ENCODE measurements around the gene SPINK2.

DNA sequence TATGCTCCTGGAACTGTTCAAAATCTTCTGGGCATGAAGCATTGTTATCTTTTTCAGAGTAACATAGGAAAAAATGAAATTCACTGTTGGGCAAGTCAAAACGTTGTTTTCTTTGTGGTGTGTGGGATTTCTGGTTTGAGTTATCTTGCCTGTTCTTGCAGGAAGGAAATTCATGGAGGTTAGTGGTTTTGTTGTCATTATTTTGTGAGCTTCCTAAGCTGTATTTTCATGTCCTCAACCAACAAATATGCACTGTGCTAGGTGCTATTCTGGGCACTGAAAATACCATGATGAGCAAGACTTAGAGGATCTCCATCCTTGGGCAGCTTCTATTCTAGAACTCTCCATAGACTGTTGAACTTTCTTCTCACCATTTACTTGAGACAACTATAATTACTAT is 16.9 kb downstream of the SPINK2 start:
- TF ChIP-seq, protein P1, sequence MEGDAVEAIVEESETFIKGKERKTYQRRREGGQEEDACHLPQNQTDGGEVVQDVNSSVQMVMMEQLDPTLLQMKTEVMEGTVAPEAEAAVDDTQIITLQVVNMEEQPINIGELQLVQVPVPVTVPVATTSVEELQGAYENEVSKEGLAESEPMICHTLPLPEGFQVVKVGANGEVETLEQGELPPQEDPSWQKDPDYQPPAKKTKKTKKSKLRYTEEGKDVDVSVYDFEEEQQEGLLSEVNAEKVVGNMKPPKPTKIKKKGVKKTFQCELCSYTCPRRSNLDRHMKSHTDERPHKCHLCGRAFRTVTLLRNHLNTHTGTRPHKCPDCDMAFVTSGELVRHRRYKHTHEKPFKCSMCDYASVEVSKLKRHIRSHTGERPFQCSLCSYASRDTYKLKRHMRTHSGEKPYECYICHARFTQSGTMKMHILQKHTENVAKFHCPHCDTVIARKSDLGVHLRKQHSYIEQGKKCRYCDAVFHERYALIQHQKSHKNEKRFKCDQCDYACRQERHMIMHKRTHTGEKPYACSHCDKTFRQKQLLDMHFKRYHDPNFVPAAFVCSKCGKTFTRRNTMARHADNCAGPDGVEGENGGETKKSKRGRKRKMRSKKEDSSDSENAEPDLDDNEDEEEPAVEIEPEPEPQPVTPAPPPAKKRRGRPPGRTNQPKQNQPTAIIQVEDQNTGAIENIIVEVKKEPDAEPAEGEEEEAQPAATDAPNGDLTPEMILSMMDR (IDR thresholded peaks at IDR 0.05): no peak
- TF ChIP-seq, protein P2, sequence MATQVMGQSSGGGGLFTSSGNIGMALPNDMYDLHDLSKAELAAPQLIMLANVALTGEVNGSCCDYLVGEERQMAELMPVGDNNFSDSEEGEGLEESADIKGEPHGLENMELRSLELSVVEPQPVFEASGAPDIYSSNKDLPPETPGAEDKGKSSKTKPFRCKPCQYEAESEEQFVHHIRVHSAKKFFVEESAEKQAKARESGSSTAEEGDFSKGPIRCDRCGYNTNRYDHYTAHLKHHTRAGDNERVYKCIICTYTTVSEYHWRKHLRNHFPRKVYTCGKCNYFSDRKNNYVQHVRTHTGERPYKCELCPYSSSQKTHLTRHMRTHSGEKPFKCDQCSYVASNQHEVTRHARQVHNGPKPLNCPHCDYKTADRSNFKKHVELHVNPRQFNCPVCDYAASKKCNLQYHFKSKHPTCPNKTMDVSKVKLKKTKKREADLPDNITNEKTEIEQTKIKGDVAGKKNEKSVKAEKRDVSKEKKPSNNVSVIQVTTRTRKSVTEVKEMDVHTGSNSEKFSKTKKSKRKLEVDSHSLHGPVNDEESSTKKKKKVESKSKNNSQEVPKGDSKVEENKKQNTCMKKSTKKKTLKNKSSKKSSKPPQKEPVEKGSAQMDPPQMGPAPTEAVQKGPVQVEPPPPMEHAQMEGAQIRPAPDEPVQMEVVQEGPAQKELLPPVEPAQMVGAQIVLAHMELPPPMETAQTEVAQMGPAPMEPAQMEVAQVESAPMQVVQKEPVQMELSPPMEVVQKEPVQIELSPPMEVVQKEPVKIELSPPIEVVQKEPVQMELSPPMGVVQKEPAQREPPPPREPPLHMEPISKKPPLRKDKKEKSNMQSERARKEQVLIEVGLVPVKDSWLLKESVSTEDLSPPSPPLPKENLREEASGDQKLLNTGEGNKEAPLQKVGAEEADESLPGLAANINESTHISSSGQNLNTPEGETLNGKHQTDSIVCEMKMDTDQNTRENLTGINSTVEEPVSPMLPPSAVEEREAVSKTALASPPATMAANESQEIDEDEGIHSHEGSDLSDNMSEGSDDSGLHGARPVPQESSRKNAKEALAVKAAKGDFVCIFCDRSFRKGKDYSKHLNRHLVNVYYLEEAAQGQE (IDR thresholded peaks at IDR 0.05; ENCODE audit: low read depth, low read length): no peak
- no peak for TF ChIP-seq EZH2phosphoT487 (IDR thresholded peaks at IDR 0.05; ENCODE audit: borderline replicate concordance, low read depth)
- TF ChIP-seq, protein P3, sequence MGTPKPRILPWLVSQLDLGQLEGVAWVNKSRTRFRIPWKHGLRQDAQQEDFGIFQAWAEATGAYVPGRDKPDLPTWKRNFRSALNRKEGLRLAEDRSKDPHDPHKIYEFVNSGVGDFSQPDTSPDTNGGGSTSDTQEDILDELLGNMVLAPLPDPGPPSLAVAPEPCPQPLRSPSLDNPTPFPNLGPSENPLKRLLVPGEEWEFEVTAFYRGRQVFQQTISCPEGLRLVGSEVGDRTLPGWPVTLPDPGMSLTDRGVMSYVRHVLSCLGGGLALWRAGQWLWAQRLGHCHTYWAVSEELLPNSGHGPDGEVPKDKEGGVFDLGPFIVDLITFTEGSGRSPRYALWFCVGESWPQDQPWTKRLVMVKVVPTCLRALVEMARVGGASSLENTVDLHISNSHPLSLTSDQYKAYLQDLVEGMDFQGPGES (IDR thresholded peaks at IDR 0.05; ENCODE audit: low read depth, low read length): no peak
- no peak for TF ChIP-seq POLR2AphosphoS5 (IDR thresholded peaks at IDR 0.05; ENCODE audit: low read depth, low read length)
- no peak for TF ChIP-seq JUND (IDR thresholded peaks at IDR 0.05)
- TF ChIP-seq, protein P4, sequence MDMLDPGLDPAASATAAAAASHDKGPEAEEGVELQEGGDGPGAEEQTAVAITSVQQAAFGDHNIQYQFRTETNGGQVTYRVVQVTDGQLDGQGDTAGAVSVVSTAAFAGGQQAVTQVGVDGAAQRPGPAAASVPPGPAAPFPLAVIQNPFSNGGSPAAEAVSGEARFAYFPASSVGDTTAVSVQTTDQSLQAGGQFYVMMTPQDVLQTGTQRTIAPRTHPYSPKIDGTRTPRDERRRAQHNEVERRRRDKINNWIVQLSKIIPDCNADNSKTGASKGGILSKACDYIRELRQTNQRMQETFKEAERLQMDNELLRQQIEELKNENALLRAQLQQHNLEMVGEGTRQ (IDR thresholded peaks at IDR 0.05; ENCODE audit: borderline replicate concordance, low read depth, low read length): no peak
- TF ChIP-seq, protein P5, sequence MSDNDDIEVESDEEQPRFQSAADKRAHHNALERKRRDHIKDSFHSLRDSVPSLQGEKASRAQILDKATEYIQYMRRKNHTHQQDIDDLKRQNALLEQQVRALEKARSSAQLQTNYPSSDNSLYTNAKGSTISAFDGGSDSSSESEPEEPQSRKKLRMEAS (IDR thresholded peaks at IDR 0.05; ENCODE audit: low read depth): no peak
- TF ChIP-seq FOSL2 (IDR thresholded peaks at IDR 0.05; ENCODE audit: borderline replicate concordance, low read depth): no peak
- no peak for TF ChIP-seq YY1 (IDR thresholded peaks at IDR 0.05; ENCODE audit: low read depth)
- TF ChIP-seq, protein P6, sequence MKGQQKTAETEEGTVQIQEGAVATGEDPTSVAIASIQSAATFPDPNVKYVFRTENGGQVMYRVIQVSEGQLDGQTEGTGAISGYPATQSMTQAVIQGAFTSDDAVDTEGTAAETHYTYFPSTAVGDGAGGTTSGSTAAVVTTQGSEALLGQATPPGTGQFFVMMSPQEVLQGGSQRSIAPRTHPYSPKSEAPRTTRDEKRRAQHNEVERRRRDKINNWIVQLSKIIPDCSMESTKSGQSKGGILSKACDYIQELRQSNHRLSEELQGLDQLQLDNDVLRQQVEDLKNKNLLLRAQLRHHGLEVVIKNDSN (IDR thresholded peaks at IDR 0.05; ENCODE audit: borderline replicate concordance, low read depth): no peak
- no peak for TF ChIP-seq GABPA (IDR thresholded peaks at IDR 0.05; ENCODE audit: low read depth)
- TF ChIP-seq CHD2 (IDR thresholded peaks at IDR 0.05; ENCODE audit: low read length, partially characterized antibody): no peak
- TF ChIP-seq, protein P7, sequence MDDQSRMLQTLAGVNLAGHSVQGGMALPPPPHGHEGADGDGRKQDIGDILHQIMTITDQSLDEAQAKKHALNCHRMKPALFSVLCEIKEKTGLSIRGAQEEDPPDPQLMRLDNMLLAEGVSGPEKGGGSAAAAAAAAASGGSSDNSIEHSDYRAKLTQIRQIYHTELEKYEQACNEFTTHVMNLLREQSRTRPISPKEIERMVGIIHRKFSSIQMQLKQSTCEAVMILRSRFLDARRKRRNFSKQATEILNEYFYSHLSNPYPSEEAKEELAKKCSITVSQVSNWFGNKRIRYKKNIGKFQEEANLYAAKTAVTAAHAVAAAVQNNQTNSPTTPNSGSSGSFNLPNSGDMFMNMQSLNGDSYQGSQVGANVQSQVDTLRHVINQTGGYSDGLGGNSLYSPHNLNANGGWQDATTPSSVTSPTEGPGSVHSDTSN (IDR thresholded peaks at IDR 0.05): no peak
